ENCODE results near the gene C1QBP. TPM values are rescaled to one million over a fixed set of nuclear protein-coding genes. Genes with fewer than 3 reads are reported as not detected.

The C1QBP gene
- total RNA-seq, 3 donors from 2014 or later: 81.0 to 145 (median 101) TPM

DNA sequence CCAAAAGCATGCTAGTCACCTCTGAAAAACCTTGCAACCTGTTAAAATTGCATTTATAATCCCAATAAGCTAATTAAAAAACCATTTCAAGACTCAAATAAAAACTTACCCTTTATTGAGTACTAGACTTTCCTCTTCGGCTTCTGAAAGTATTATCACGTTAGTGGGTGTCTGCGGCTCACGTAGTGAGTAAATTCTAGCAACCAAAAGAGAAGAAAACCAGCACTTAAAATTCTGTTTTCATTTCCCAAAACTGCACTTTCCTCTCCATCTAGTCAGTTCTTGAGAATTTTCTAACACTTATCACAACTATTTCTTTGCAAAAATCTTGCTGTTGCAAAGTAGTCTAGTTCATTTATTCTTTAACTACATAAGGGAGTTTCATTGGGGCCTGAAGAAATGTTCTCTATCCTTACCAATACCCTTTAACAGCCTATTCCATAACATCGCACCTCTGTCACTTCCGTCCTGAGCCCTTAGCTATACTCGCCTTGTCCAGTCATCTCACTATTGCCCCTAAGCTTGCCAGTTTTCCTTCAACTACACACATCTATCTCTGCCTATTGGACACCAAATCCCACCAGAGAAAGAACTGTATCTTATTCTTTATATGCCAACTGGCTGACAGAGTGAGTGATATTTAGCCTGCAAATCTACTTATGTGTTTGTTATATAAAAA lies 28.2 kb downstream of the C1QBP start:
- no peaks in the 10 kb centered on the region for H3K9me3 ChIP-seq
- DNase-seq: no peak
- TF ChIP-seq CTCF (IDR thresholded peaks at IDR 0.05): no peak
- ATAC-seq: no peak
- intact Hi-C loops (cut with DNase I, micrococcal nuclease): no loop called here
- H3K4me3 ChIP-seq: no peak overlapping the region
- peaks cover 4% of the 10 kb centered on the region for H3K4me1 ChIP-seq (ENCODE audit: low read depth)
- peaks cover 8% of the 10 kb centered on the region for H3K36me3 ChIP-seq (ENCODE audit: low read depth)

DNA sequence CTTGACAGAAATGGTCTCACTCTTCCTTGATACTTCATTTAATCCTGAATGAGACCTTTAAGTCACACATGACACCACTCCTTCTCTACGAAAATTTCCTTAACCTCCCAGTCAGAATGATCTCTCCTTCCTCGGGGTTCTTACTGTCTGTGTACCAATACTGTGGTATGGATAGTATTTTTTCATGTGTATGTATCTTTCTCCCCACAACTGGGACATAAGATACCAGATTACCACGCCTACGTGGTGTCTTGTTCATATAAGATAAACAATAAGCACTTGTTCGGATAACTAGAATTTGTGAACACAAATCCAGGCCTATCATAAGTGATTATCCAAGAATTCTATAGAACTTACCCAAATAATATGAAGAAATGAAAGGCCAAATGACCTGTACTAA lies 30.8 kb downstream of the C1QBP start:
- no peak for TF ChIP-seq CTCF (IDR thresholded peaks at IDR 0.05)
- ATAC-seq (no peak), DNase-seq (no peak)
- Histone ChIP-seq H3K4me1 (ENCODE audit: low read depth) (peaks cover under 1% of the 10 kb centered on the region), H3K36me3 (ENCODE audit: low read depth) (peaks cover 8% of the 10 kb centered on the region), H3K4me3 (no peak overlapping the region), H3K9me3 (no peaks in the 10 kb centered on the region)
- intact Hi-C loops (cut with DNase I, micrococcal nuclease): no loop called here

DNA sequence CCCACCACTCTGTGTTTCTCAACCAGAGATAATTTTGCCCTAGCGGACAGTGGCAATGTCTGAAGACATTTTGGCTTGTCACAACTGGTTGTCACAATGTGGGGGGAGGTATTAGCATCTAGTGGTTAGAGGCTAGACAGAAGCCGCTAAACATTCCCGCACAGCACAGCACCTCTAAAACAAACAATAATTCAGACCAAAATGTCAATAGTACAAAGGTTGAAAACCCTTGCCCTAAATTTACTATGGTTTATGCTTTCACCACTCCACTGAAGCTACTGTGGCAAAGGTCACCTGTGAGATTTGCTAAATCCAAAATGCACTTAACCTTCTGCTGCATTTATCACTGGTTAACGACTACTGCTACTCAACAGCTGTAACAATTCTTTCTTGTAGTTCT lies 33.6 kb downstream of the C1QBP start:
- intact Hi-C loops (cut with DNase I, micrococcal nuclease): no loop called here
- Histone ChIP-seq H3K36me3 (ENCODE audit: low read depth) (peaks cover 8% of the 10 kb centered on the region), H3K4me3 (no peak overlapping the region), H3K9me3 (no peaks in the 10 kb centered on the region), H3K4me1 (ENCODE audit: low read depth) (no peaks in the 10 kb centered on the region)
- TF ChIP-seq CTCF (IDR thresholded peaks at IDR 0.05): no peak
- ATAC-seq (peak; percentile 65), DNase-seq (peak in 1 of 3 donors; percentile 11)

GRCh38 chr17:5399767-5400166 lies 39.2 kb downstream of the C1QBP start:
- ATAC-seq (no peak), DNase-seq (no peak)
- no peak overlapping the region for H3K4me3 ChIP-seq
- H3K36me3 ChIP-seq (ENCODE audit: low read depth): peaks cover 4% of the 10 kb centered on the region
- no peaks in the 10 kb centered on the region for H3K9me3 ChIP-seq
- intact Hi-C loops (cut with DNase I, micrococcal nuclease): no loop called here
- no peak for TF ChIP-seq CTCF (IDR thresholded peaks at IDR 0.05)
- H3K4me1 ChIP-seq (ENCODE audit: low read depth): no peaks in the 10 kb centered on the region

DNA sequence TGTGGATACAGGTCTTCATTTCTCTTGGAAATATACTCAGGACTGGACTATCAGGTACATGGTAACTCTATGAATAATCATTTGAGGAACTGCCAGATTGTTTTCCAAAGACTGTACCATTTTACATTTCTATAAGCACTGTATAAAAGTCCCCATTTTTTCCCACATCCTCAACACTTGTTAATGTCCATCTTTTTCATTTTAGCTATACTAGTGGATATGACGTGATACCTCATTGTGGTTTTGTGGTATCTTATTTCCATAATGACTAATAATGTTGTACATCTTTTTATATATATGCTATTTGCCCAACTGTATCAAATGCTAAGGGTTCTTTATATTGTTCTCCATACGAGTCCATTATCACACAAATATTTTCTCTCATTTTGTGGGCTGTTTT lies 42.3 kb downstream of the C1QBP start:
- ATAC-seq (no peak), DNase-seq (no peak)
- no peaks in the 10 kb centered on the region for H3K4me1 ChIP-seq (ENCODE audit: low read depth)
- H3K36me3 ChIP-seq (ENCODE audit: low read depth): peaks cover 8% of the 10 kb centered on the region
- intact Hi-C loops (cut with DNase I, micrococcal nuclease): no loop called here
- no peak for TF ChIP-seq CTCF (IDR thresholded peaks at IDR 0.05)
- no peaks in the 10 kb centered on the region for H3K9me3 ChIP-seq
- no peak overlapping the region for H3K4me3 ChIP-seq

GRCh38 chr17:5391678-5392077 lies 47.3 kb downstream of the C1QBP start:
- Histone ChIP-seq H3K4me1 (ENCODE audit: low read depth) (no peaks in the 10 kb centered on the region), H3K4me3 (no peak overlapping the region), H3K36me3 (ENCODE audit: low read depth) (peaks cover 20% of the 10 kb centered on the region), H3K9me3 (no peaks in the 10 kb centered on the region)
- DNase-seq (no peak), ATAC-seq (no peak)
- no peak for TF ChIP-seq CTCF (IDR thresholded peaks at IDR 0.05)
- intact Hi-C loops (cut with DNase I, micrococcal nuclease): no loop called here
